ENCODE data around the gene XYLT1.
A peak's percentile ranks its signal among the peaks of the same experiment; 100 is the strongest.
"Not testable (repeated sequence)": the region's sequence is repeated elsewhere in the genome, so short reads cannot be mapped to it uniquely, and the experiment has no call there.

XYLT1 gene

GRCh38 chr16:17426451-17426850 is 44.3 kb downstream of the XYLT1 start:
- no peak for DNase-seq

DNA sequence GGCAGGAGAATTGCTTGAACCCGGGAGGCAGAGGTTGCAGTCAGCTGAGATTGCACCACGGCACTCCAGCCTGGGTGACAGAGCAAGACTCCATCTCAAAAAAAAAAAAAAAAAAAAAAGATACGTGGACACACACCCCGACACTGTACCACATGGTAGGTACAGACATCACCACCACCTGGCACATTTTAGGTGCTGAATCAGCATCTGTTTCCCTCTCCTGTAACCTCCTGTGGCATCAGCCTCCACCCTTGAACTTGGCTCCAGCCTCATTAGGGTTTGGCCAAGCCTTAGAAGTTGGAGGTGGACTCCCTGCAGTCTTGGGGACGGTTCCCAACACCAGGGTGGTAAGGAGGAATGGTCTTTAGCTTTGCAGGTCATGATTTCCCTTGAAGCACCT is 46.0 kb downstream of the XYLT1 start:
- no peak for DNase-seq

DNA sequence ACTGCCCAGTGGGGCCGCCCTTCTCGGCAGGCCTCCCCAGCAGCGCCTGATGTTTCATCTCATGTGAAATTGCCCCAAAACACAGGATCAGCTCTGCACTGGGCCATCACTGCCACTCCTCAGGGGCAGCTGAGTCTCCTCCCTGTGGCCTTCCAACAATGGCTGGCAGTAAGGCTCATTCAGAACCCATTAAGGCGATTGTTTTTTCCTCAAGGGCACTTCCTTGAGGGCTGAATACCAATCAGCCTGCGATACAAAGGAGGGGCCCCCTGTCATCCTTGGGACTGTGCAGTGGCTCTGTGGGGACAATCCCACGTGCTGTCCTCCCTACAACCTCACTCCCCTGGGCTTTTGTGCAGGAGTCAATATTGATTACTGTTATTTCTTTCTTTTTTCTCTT is 47.5 kb downstream of the XYLT1 start:
- no peak for DNase-seq

GRCh38 chr16:17420816-17421215 is 49.9 kb downstream of the XYLT1 start:
- DNase-seq: no peak

DNA sequence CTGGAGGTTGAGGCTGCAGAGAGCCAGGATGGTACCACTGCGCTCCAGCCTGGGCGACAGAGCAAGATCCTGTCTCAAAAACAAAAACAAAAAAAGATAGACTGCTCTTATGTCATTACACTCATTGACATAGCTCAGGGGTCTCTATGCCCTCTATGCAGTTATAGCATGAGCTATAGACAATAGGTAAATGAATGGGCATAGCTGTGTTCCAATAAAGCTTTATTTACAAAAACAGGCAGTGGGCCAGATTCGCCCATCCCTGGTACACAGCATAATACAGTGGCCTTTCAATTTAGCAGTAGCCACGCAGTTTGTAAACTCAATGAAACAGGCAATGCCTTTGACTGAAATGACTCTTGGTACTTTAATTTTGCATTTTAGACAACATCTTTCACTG is 51.5 kb downstream of the XYLT1 start:
- DNase-seq: no peak

- no peak for DNase-seq
These were observed 53.0 kb downstream of the XYLT1 start for GRCh38 chr16:17417740-17418139.

- DNase-seq: peak; percentile 72
These were observed 54.1 kb downstream of the XYLT1 start for GRCh38 chr16:17416461-17417311.

- no peak for DNase-seq
These were observed 55.8 kb downstream of the XYLT1 start for GRCh38 chr16:17414916-17415315.

DNA sequence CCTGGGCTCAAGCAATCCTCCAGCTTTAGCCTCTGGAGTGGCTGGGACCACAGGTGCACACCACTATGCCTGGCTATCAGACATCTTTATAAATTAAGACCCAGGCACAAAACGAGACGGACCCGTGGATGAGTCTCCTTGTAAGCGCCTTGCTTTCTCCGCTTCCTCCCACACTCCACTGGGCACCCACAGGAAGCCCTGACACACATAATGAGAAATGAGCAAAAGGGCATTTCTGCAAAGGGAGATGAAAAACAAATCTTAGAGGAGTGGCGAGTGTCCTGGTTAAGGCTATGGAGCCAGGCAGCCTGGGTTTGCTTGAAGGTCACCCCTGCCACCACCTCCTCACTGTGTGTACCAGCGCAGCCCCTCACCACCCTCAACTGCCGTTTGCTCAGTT is 56.3 kb downstream of the XYLT1 start:
- peak; percentile 55 for DNase-seq

GRCh38 chr16:17413508-17413907 is 57.3 kb downstream of the XYLT1 start:
- DNase-seq: no peak

- no peak for DNase-seq
These were observed 58.0 kb downstream of the XYLT1 start for GRCh38 chr16:17412791-17413190.

DNA sequence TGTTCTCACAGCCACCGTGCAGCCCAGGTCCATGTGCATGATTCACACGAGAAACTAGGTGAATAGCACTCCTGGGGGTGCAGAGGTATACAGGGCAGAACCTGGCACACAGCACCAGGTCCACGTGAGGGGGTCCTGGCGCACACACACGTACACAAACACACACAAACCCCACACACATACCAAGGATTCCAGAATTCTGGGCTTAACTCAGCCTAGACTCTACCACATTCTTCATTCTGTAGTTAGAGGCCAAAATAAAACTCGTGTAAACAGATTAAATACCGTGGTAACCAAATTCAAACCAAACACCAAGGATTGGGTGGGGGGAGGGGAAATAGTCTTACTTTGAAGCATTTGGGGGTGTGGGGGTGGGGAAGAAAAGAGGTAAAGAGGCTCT is 58.5 kb downstream of the XYLT1 start:
- no peak for DNase-seq

DNA sequence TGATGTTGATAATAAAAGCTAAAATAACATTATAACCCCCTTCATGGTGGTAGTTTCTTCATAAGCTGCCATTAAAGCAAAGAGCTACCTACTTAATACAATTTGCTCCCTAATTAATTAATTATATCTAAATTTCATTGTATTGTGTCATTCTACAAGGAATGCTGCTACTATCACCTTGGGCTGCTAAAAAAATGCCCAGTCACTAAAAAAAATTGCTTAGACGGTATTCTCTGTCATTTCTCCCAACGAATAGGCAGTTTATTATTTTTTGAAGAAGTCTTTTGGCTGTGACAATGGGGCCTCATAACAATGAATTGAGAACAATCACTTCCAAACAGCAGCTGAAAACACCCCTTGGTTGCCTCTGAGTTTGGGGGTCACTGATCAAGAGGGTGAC is 59.5 kb downstream of the XYLT1 start:
- DNase-seq: no peak

DNA sequence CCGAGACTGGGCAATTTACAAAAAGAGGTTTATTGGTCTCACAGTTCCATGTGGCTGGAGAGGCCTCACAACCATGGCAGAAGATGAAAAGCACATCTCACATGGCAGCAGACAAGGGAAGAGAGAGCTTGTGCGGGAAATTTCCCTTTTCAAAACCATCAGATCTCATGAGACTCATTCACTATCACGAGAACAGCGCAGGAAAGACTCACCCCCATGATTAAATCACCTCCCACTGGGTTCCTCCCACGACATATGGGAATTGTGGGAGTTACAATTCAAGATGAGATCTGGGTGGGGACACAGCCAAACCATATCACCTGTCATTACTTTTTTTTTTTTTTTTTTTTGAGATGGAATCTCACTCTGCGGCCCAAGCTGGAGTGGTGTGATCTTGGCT is 60.4 kb downstream of the XYLT1 start:
- not testable (repeated sequence) for DNase-seq

- no peak for DNase-seq
These were observed 60.9 kb downstream of the XYLT1 start for GRCh38 chr16:17409894-17410293.

GRCh38 chr16:17408955-17409441 is 61.8 kb downstream of the XYLT1 start:
- no peak for DNase-seq

GRCh38 chr16:17408296-17408695 is 62.5 kb downstream of the XYLT1 start:
- DNase-seq: no peak

DNA sequence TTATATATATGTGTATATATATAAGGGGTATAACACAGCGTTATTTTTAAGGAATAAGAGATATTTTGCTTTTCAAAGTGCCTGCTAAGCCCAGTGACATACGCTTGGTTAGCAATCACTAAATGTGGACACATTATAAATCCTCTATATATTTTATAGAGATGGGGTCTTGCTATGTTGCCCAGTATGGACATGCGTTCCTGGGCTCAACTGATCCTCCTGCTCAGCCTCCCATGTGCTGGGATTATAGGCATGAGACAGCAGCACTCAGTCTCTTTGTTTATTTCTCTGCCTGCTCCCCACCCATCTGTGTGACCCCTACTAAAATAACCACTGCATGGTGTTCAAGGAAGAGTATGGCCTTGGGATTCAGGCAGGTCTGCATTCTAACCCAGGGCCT is 63.4 kb downstream of the XYLT1 start:
- DNase-seq: no peak

DNA sequence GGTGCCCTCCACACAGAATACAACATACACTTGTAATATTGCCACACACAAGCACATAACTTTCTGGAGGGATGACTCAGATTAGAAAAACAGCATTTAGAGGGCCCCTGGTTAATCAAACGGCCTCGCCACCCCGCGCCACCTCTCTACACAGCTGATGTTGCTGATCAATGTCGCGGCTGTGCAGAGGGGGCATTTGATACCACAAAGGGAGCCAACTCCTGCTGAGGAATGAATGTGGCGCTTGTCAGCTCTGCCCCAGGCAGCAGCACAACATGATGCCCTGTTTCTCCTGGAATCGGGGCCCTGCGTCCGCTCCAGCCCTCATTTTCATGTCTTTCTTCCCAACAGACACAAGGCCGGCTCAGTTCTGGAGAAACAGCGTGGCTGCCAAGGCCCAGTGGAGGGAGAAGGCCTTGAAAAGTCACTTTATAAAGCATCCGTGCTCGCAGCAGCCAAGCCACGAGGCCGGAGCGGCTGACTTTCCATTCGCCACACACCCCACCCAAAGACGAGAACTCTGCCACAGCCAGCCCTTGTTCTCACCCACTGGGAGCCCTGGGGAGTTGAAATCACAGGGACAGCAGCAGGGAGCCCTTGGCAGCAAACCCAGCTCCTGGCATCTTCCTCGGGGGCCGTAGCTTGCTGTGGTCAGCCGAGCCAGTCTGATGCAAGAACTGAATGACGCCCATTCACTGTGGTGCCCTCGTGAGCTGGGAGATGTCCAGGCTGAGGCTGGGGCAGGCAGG is 65.6 kb downstream of the XYLT1 start:
- no peak for DNase-seq

DNA sequence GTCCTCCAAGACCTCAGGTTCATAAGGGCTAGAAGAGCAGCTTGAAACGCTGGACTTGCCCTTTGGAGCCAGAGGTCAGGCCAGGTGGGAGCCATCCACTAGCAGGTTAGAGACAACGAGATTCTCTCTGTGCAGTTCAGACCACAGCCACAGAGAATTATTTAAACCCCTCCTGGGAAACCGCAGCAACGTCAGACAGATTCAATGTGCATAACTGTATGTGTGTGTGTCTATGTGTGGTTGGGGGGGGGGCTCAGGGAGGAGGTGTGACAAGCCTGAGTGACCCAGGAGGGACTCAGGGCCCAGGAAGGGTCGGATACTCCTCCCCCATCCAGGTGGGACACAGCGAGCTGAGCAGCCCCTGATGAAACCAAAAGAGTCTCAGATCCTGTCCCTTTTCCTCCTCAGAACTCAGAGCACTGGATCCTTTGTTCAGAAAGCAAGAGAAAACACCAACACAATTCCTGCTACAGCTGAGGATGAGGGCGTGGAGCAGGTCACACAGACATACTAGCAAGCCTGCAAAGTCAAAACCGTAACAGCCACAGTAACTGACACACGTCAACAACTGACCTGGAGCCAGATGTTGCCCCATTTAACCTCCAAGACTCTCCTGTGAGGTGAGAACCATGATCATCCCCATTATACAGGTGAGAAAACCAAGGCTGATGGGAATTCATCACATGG is 66.8 kb downstream of the XYLT1 start:
- no peak for DNase-seq

- no peak for DNase-seq
These were observed 67.5 kb downstream of the XYLT1 start for GRCh38 chr16:17403156-17403809.

- DNase-seq: no peak
These were observed 73.3 kb downstream of the XYLT1 start for GRCh38 chr16:17397499-17397891.
